H1 (cell line): ENCODE data around the gene TLNRD1. TPM values are rescaled to one million over a fixed set of nuclear protein-coding genes. Genes with fewer than 3 reads are reported as not detected.

Source experiments
- CTCF ChIA-PET: fragments of 300-600 bp; sonication (Branson Sonifier 250); formaldehyde crosslinking; loops from one replicate; lab custom pipeline; 2021; ENCODE audit not compliant: partially characterized antibody; lab: Charles Lee
- POLR2A ChIA-PET: fragments of 300-600 bp; sonication (Branson Sonifier 250); formaldehyde crosslinking; loops from one replicate; lab custom pipeline; 2021; ENCODE audit warnings: inconsistent platforms; ENCODE audit not compliant: partially characterized antibody; lab: Charles Lee
- DNase-seq, 2 experiments: peaks; one replicate each; pipeline versions ENCODE4 v3.0.0 to v3.0.0-alpha.2; 2010 to 2022; ENCODE audit warnings: low spot score in 2 of 2, low read depth in 1 of 2, mixed read lengths in 1 of 2
- FAIRE-seq: peaks from 2 replicates; lab custom pipeline; 2011; peaks lifted over from hg19 to GRCh38; lab: Jason Lieb, UNC
- H2AFZ ChIP-seq: 2 replicates; pipeline ENCODE4 v1.8.1; 2012; ENCODE audit warnings: low read length, inconsistent platforms
- H2AK5ac ChIP-seq: 2 replicates; pipeline ENCODE4 v1.6.1; 2013; ENCODE audit warnings: low read depth, low read length
- H2BK120ac ChIP-seq: replicated peaks from 2 replicates; pipeline ENCODE3; 2013; ENCODE audit warnings: low read depth, low read length, inconsistent platforms
- H2BK12ac ChIP-seq: 2 replicates; pipeline ENCODE4 v1.6.1; 2013; ENCODE audit warnings: low read depth, low read length
- H2BK15ac ChIP-seq: 2 replicates; pipeline ENCODE4 v1.6.1; 2013; ENCODE audit warnings: low read length
- H2BK20ac ChIP-seq: 2 replicates; pipeline ENCODE4 v1.6.1; 2013; ENCODE audit warnings: low read length
- H2BK5ac ChIP-seq: 2 replicates; pipeline ENCODE4 v1.6.1; 2013; ENCODE audit warnings: low read depth, low read length
- H3K14ac ChIP-seq: 2 replicates; pipeline ENCODE4 v1.6.1; 2013; ENCODE audit warnings: inconsistent platforms; ENCODE audit not compliant: insufficient read length
- H3K18ac ChIP-seq: 2 replicates; pipeline ENCODE4 v1.6.1; 2013; ENCODE audit warnings: low read length; ENCODE audit errors: extremely low read depth
- H3K23ac ChIP-seq: 2 replicates; pipeline ENCODE4 v1.6.1; 2013; ENCODE audit warnings: inconsistent platforms; ENCODE audit not compliant: insufficient read length
- H3K23me2 ChIP-seq: 2 replicates; pipeline ENCODE4 v1.6.1; 2013; ENCODE audit warnings: low read depth, low read length
- H3K27ac ChIP-seq: 2 replicates; pipeline ENCODE4 v1.6.1; 2011; ENCODE audit warnings: low read depth, low read length, inconsistent platforms
- H3K27me3 ChIP-seq, 4 experiments: replicated peaks in 1 of 4; 1 replicate in 1 of 4; 2 replicates in 3 of 4; pipeline versions ENCODE4 v1.6.1 to v1.8.1; 2011 to 2013; ENCODE audit warnings: low read length in 3 of 4, mild to moderate bottlenecking in 3 of 4, inconsistent platforms in 2 of 4, mixed read lengths in 2 of 4, moderate library complexity in 1 of 4; ENCODE audit not compliant: control insufficient read depth in 3 of 4, insufficient read depth in 3 of 4; ENCODE audit errors: extremely low read depth in 1 of 4
- H3K36me3 ChIP-seq, 4 experiments: 2 replicates each; pipeline versions ENCODE4 v1.6.1 to v1.8.1; 2011 to 2013; ENCODE audit warnings: mild to moderate bottlenecking in 4 of 4, low read length in 3 of 4, moderate library complexity in 2 of 4, control low read depth in 1 of 4, inconsistent platforms in 1 of 4; ENCODE audit not compliant: insufficient read depth in 4 of 4, control insufficient read depth in 2 of 4
- H3K4ac ChIP-seq: replicated peaks from 2 replicates; pipeline ENCODE3; 2013; ENCODE audit warnings: low read length, low read depth, mixed read lengths, inconsistent platforms; ENCODE audit not compliant: insufficient read length
- H3K4me1 ChIP-seq, 4 experiments: replicated peaks in 1 of 4; 1 replicate in 1 of 4; 2 replicates in 3 of 4; pipeline versions ENCODE4 v1.6.1 to v1.8.1; 2011 to 2013; ENCODE audit warnings: low read length in 3 of 4, inconsistent platforms in 2 of 4, mixed read lengths in 1 of 4; ENCODE audit not compliant: insufficient read depth in 4 of 4, control insufficient read depth in 3 of 4
- H3K4me2 ChIP-seq, 2 experiments: 2 replicates each; pipeline versions ENCODE4 v1.6.1 to v1.8.1; 2011 to 2013; ENCODE audit warnings: low read depth in 2 of 2, low read length in 2 of 2, control low read depth in 1 of 2, inconsistent platforms in 1 of 2, mild to moderate bottlenecking in 1 of 2; ENCODE audit not compliant: insufficient read depth in 1 of 2
- H3K4me3 ChIP-seq, 4 experiments: fragments of 200-600, 300-600 bp in 1 of 4; sonication (generic), shearing (Covaris generic), sonication (Bioruptor Twin) in 1 of 4; 2 replicates each; pipeline versions ENCODE4 v1.5.1 to v1.8.1; 2011 to 2016; ENCODE audit warnings: low read length in 4 of 4, low read depth in 3 of 4, control low read depth in 2 of 4, inconsistent platforms in 2 of 4, mild to moderate bottlenecking in 2 of 4, mixed read lengths in 1 of 4, moderate library complexity in 1 of 4; ENCODE audit not compliant: insufficient read depth in 2 of 4; ENCODE audit errors: extremely low read depth in 1 of 4
- H3K56ac ChIP-seq: replicated peaks from 2 replicates; pipeline ENCODE3; 2013; ENCODE audit warnings: low read depth, mild to moderate bottlenecking, mixed read lengths, low read length, inconsistent platforms; ENCODE audit not compliant: insufficient read length
- H3K79me1 ChIP-seq: 2 replicates; pipeline ENCODE4 v1.6.1; 2013; ENCODE audit warnings: low read depth, low read length, control low read depth
- H3K79me2 ChIP-seq, 2 experiments: 2 replicates each; pipeline versions ENCODE4 v1.6.1 to v1.8.1; 2012 to 2013; ENCODE audit warnings: low read length in 2 of 2, mild to moderate bottlenecking in 2 of 2, inconsistent platforms in 1 of 2; ENCODE audit not compliant: insufficient read depth in 2 of 2, control insufficient read depth in 1 of 2
- H3K9ac ChIP-seq, 4 experiments: replicated peaks in 1 of 4; 1 replicate in 1 of 4; 2 replicates in 3 of 4; pipeline versions ENCODE4 v1.6.1 to v1.8.1; 2011 to 2013; ENCODE audit warnings: low read depth in 3 of 4, low read length in 3 of 4, control low read depth in 2 of 4, mild to moderate bottlenecking in 2 of 4, moderate library complexity in 2 of 4, inconsistent platforms in 1 of 4; ENCODE audit errors: extremely low read depth in 1 of 4
- H3K9me3 ChIP-seq, 2 experiments: 2 replicates each; pipeline versions ENCODE4 v1.6.1 to v1.8.1; 2012 to 2013; ENCODE audit warnings: mild to moderate bottlenecking in 2 of 2, moderate library complexity in 2 of 2, control low read depth in 1 of 2, inconsistent platforms in 1 of 2, low read depth in 1 of 2, low read length in 1 of 2, mixed read lengths in 1 of 2; ENCODE audit not compliant: insufficient read depth in 2 of 2
- H4K20me1 ChIP-seq, 2 experiments: replicated peaks in 1 of 2; 2 replicates each; pipeline versions ENCODE3 to v1.8.1; 2011 to 2013; ENCODE audit warnings: inconsistent platforms in 2 of 2, low read length in 2 of 2, mild to moderate bottlenecking in 1 of 2; ENCODE audit not compliant: insufficient read depth in 2 of 2, control insufficient read depth in 1 of 2
- H4K5ac ChIP-seq: 2 replicates; pipeline ENCODE4 v1.6.1; 2013; ENCODE audit warnings: low read length, low read depth, mixed read lengths, inconsistent platforms; ENCODE audit not compliant: insufficient read length
- H4K8ac ChIP-seq: 2 replicates; pipeline ENCODE4 v1.8.0; 2013; ENCODE audit warnings: mild to moderate bottlenecking, moderate library complexity, low read length, inconsistent platforms; ENCODE audit not compliant: insufficient read depth; ENCODE audit errors: extremely low read depth
- H4K91ac ChIP-seq: replicated peaks from 2 replicates; pipeline ENCODE3; 2013; ENCODE audit warnings: low read length, mixed read lengths, inconsistent platforms; ENCODE audit not compliant: insufficient read length
- CREB1 ChIP-seq: IDR thresholded peaks from 2 replicates; pipeline ENCODE4 v1.6.1; 2012; ENCODE audit warnings: inconsistent platforms
- GTF2F1 ChIP-seq: IDR thresholded peaks from 2 replicates; pipeline ENCODE4 v1.6.1; 2012; ENCODE audit warnings: low read depth, low read length, improper control_type of control experiment, borderline replicate concordance
- WGBS, 2 experiments: shearing (Covaris generic) in 1 of 2; methylation state at CpG; one replicate each; pipeline versions ENCODE4 v1.1.6 to v1.1.7; 2013 to 2015; ENCODE audit warnings: low lambda C conversion rate in 2 of 2, mixed read lengths in 2 of 2, inconsistent platforms in 1 of 2, low coverage in 1 of 2, missing lambda C conversion rate in 1 of 2; ENCODE audit not compliant: insufficient replicate concordance in 2 of 2, insufficient coverage in 1 of 2, insufficient read length in 1 of 2; ENCODE audit errors: extremely low coverage in 1 of 2, missing lambda C conversion rate in 1 of 2; 5-methylcytosine and 5-hydroxymethylcytosine counted together
- polyA plus RNA-seq, 7 experiments: library from polyadenylated mRNA; depleted of rRNA in 3 of 7; stranded (reverse) in 5 of 7; unstranded in 2 of 7; fragments of >200 nt in 5 of 7; fragments of 200-250 nt in 2 of 7; gene quantifications; 1 replicate in 5 of 7; 2 replicates in 1 of 7; 4 replicates in 1 of 7; pipeline versions ENCODE4 v1.2.1 to v1.2.3, GENCODE V29; 2011 to 2013; ENCODE audit warnings: missing spikeins in 2 of 7, mixed read lengths in 2 of 7
- total RNA-seq: library from RNA; stranded (reverse); fragmentation: NEBNext Ultra II Directional; extraction: Animal tissue kit (Norgen Biotek cat#: 25700); gene quantifications from 2 replicates; pipeline ENCODE4 v1.2.1, GENCODE V29; 2021
- TF ChIP-seq, protein P1 (sequence below), 3 experiments: IDR thresholded peaks; 1 replicate in 2 of 3; 2 replicates in 1 of 3; pipeline versions ENCODE4 v1.5.1 to v1.6.1; 2011; ENCODE audit warnings: low read length in 3 of 3, mild to moderate bottlenecking in 3 of 3, inconsistent platforms in 2 of 3, low read depth in 1 of 3, moderate library complexity in 1 of 3; ENCODE audit not compliant: insufficient read depth in 1 of 3; ENCODE audit errors: control extremely low read depth in 1 of 3

Gene TLNRD1
- total and polyA plus RNA-seq, 2 of the 8 experiments (the other 6 are each of a cell fraction or from before 2014, with no cell fraction given), result 12.2 to 20.5 TPM

DNA sequence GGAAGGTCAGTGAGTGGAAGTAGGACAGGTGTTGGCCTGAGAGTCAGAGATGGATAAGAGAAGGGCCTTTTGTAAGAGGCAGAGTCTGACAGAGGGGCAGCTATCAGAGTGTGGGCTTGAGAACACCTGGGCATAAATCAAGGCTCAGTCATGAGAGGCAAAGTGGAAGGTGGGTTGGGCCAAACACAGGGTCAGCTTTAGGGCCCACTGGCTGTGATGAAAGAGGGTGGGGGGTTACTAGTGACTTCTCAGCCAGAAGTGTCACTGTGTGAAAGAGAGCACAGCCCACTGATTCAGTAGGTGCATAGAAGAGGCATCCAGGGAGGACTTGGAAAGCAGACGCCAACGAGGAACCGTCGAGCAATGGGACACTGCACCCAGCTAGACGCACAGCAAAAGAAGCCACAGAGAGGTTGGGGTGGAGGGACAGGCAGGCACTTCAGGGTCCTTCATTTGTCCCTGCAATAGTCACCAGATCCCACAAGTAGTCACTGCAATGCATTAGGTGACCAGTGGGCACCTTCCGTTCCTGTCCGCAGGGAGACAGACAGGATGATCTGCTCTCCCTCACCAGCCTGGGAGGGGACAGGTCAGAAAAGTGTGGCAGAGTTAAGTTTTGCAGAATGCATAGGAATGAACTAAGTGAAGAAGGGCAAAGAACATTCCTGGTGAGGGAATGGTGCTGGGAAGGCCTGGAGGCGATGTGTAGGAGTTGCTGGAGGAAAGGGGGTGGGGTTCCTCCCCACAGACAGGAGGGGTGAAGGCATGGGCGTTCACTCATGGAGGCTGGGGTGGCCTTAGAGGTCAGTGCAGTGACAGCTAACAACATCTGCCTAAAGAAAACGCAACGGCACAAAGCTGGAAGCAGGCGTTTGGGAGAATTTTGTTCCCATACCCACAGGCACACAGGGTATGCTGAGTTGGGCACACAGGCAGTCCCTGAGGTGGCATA lies 47.4 kb upstream of the TLNRD1 start:
- H3K23me2 ChIP-seq, result no peaks in the 10 kb centered on the region
- no peak overlapping the region for H4K8ac ChIP-seq
- peaks cover 0 to 19% (median 2%) of the 10 kb centered on the region in 4 experiments; a peak in 3 of 8 replicates for H3K36me3 ChIP-seq
- peaks cover 0 to 16% (median 6%) of the 10 kb centered on the region in 4 experiments; a peak in 5 of 7 replicates for H3K4me1 ChIP-seq
- H2BK120ac ChIP-seq, result no peak overlapping the region
- no peak overlapping the region; a peak in 1 of 4 replicates for H3K4me2 ChIP-seq
- no peaks in the 10 kb centered on the region for H3K27me3 ChIP-seq
- no peaks in the 10 kb centered on the region for H3K9me3 ChIP-seq
- no peak overlapping the region for H3K9ac ChIP-seq
- H3K4ac ChIP-seq, result peak overlapping the region; percentile 70
- H2BK20ac ChIP-seq, result peak overlapping the region; percentile 87
- no peak overlapping the region for H3K14ac ChIP-seq
- DNase-seq (no peak), FAIRE-seq (no peak)
- 88% methylated on average over 12 of the region's 12 CpGs; no CpG with 5 or more reads in 1 of the 2 experiments for WGBS, 2 experiments
- peak overlapping the region; percentile 94 for H2BK12ac ChIP-seq
- peak overlapping the region; percentile 93 for H2AK5ac ChIP-seq
- ChIA-PET CTCF (interaction anchor here (1.0 to 9.0 kb wide), 10 partner anchors 8 to 386 kb away, joined by 3 to 71 read pairs (median 4); partner anchors contain the start of gene CEMIP), POLR2A (interaction anchor here (1.5 kb wide), 1 partner anchor 15 kb away, joined by 4 read pairs; no protein-coding TSS in a partner anchor)
- H2BK15ac ChIP-seq, result peak overlapping the region; percentile 89; the same call in 1 of the 2 replicates
- no peak overlapping the region for H2AFZ ChIP-seq
- H3K79me1 ChIP-seq, result peaks cover 7% of the 10 kb centered on the region
- H3K27ac ChIP-seq, result no peak overlapping the region
- no peak for TF ChIP-seq GTF2F1
- TF ChIP-seq CREB1, result no peak
- TF ChIP-seq, protein P1, sequence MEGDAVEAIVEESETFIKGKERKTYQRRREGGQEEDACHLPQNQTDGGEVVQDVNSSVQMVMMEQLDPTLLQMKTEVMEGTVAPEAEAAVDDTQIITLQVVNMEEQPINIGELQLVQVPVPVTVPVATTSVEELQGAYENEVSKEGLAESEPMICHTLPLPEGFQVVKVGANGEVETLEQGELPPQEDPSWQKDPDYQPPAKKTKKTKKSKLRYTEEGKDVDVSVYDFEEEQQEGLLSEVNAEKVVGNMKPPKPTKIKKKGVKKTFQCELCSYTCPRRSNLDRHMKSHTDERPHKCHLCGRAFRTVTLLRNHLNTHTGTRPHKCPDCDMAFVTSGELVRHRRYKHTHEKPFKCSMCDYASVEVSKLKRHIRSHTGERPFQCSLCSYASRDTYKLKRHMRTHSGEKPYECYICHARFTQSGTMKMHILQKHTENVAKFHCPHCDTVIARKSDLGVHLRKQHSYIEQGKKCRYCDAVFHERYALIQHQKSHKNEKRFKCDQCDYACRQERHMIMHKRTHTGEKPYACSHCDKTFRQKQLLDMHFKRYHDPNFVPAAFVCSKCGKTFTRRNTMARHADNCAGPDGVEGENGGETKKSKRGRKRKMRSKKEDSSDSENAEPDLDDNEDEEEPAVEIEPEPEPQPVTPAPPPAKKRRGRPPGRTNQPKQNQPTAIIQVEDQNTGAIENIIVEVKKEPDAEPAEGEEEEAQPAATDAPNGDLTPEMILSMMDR (IDR thresholded peaks at IDR 0.05; ENCODE audit: control extremely low read depth in 1 of 3, insufficient read depth in 1 of 3, low read depth in 1 of 3, low read length in 3 of 3), result peak in 1 of 3 experiments; percentile 5; a peak in 1 of 4 replicates
- no peak overlapping the region for H3K4me3 ChIP-seq
- peak overlapping the region; percentile 91 for H2BK5ac ChIP-seq
- no peaks in the 10 kb centered on the region for H3K79me2 ChIP-seq
- H4K91ac ChIP-seq, result no peak overlapping the region
- peak overlapping the region; percentile 24; the same call in 1 of the 2 replicates for H3K18ac ChIP-seq
- no peak overlapping the region for H4K5ac ChIP-seq
- no peaks in the 10 kb centered on the region for H4K20me1 ChIP-seq
- no peak overlapping the region for H3K56ac ChIP-seq
- H3K23ac ChIP-seq, result no peak overlapping the region
